ENCODE results near the gene VPS26A.

VPS26A gene

DNA sequence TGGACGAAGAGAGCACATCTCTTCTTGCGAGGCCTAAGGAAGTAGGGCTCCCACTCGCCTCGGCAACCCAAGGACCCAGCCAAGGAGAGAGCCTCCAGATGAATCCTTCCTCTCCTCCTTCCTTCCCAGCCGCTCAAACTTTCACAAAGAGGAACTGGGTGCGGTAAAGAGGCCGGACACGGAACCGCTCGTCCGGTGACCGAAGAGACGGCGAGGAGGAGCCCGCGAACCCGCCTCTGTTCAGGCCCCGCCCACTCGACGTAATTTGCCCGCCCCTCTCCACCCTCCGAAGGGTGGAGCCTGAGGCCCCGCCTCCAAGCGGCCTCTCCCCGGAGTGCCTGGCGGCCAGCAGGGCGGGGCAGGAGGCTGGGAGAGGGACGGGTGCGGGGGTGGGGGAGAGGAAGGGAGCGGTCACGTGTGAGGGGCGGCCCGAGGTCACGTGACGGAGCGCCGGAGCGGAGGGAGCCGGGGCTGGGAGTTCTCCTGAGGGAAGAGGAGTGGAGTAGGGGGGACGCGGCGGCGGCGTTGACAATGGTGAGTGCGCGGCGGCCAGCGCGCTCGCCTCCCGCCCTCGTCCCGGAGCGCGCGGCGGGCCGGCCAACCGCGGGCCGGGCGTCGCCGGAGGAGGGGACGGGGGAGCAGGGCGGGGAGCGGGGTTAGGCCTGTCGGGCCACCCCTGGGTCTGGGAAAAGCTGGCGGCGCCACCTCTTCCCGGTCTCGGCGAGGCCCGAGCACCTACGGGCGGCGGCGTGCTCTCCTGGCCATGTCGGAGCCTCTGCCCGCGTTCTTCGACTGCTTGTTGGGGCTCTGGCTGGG lies at the start of gene VPS26A:
TSS of gene VPS26A (plus strand) at position 432 of the 816 bp plus-strand sequence. CDS start at position 532, 100 bp downstream.
- peak; percentile 86 to 100 (median 99) for DNase-seq

DNA sequence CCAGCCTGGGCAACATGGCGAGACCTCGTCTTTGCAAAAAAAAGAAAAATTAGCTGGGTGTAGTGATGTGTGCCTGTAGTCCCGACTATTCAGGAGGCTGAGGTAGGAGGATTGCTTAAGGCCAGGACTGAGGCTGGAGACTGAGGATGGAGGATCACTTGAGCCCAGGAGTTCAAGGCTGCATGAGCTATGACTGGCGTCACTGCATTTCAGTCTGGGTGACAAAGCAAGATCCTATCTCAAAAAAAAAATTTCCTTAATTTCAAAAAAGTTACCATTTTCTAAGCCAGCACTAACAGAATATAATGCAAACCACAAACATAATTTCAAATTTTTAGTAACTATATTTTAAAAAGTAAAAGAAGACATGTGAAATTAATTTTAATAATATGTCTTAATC lies 49.4 kb upstream of the VPS26A start:
- DNase-seq, result no peak

DNA sequence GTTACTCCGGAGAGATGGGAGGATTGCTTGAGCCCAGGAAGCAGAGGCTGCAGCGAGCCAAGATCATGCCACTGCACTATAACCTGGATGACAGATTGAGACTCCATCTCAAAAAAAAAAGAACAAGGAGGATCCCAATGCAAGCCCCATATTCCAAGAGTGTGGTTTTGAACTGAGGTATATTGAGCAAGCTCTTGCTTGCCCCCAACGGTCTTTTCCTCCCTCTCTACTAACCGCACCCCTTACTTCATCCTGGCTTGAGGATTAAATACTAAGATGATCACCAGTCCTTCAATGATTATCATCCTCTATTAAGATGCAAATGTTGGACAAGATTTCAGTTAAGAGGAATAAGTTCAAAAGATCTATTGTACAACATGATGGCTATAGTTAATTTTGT lies 48.5 kb upstream of the VPS26A start:
- DNase-seq, result no peak

DNA sequence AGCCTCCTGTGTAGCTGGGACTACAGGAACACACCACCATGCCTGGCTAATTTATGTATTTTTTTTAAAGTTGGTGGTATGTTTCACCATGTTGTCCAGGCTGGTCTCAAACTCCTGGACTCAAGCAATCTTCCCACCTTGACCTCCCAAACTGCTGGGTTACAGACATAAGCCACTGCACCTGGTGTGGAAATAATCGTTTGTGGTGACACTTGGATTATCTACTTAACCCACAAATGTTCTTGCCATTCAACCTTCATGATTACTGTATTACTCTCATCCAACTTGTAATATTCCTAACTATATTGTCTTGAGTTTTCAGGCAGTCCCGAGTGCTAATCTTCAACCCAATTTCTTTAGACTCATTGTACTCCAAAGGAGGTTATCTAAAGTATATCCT lies 45.7 kb upstream of the VPS26A start:
- DNase-seq, result no peak

DNA sequence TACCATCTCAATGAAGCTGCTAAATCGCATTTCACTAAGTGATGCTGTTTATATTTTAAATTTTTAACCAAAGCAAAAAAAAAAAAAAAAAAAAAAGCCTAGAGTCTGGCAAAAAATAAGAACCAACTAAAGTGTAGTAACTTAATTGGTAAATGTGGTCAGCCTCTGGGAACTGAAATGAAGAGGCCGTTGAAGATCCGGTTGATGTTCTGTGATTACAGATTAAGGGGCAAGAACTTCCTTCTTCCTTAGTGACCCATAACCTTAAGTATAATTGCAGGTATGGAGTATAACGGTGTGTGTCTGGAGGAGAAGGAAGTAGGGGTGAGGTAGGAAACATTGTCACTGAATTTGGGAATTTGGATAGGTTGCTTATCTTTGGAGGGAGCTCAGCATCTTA lies 43.8 kb upstream of the VPS26A start:
- DNase-seq, result no peak

DNA sequence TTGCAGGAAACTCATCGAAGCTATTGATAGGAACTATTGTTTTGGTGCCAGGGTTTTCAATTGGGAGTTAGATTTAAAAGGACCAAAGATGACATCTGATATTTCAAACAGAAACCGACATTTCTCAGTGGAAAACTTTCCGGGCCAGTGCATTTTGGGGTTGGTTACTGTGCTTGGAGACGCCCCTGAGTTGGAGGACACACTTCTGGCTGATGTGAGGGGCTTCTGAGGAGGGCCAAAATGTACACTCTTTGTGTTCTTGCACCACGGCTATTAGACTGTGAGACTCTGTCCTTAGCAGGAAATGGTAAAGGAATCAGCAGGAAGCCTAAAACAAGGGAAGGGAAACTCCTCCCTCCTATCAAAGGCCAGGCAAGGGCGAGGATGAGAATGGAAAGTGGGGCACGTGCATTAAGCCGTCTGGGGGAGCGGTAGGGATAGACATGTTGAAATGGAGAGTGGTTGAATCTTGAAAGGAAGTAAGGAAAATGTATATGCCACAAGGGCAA lies 37.9 kb upstream of the VPS26A start:
- no peak for DNase-seq

DNA sequence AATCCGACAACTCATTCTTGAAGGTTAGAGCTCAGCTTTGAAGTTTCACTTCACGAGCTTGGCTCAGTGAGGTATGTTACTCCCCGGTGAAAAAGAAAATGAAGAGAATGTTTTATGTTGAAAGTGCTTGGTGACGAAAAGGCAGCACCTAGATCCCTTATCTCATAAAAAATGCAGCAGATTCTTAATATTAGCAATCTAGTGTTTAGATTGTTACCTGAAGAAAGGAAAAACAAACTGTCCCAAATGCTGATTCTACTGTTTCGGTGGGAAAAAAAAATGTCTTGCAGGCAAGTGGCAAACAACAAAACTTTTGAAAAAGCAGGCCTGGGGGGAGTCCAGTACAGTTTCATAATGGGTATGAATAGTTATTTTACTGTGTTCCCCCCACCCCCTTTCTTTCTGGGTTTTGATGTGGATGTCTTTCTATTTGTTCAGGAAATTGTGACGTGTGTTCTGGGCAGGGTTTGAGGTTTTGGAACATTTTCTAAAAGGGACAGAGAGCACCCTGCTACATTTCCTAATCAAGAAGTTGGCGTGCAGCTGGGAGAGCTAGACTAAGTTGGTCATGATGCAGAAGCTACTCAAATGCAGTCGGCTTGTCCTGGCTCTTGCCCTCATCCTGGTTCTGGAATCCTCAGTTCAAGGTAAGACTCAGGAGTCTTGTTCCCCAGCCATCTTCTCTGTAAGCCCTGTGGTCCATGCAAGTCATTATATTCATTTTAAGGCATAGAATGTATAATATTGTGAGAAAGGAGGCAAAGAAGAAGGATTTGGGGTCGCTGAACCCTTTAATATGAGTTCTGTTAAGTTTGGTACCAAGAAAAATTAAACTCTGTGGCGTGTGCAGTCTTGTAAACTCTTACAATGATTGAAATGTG lies 36.1 kb upstream of the VPS26A start, which contains the start of gene SRGN:
TSS of gene SRGN (plus strand) at position 514 of the 881 bp plus-strand sequence. CDS start at position 569, 55 bp downstream.
- DNase-seq, result peak in 25 of 58 donors; percentile 2 to 74 (median 14)

DNA sequence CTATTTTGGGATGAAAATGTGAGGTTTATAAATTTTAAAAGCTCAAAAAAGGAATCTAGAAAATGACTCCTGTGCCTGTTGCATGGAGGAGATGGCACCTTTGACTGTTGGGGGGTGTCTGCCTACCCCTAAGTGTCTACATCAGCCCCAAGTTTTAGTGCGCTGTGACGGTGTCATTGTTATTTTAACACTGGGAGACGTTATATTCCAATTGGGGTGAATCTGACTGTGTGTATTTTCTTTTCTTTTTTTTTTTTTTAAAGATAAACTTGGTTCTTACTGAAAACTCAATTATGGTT lies 35.6 kb upstream of the VPS26A start:
- DNase-seq, result no peak

DNA sequence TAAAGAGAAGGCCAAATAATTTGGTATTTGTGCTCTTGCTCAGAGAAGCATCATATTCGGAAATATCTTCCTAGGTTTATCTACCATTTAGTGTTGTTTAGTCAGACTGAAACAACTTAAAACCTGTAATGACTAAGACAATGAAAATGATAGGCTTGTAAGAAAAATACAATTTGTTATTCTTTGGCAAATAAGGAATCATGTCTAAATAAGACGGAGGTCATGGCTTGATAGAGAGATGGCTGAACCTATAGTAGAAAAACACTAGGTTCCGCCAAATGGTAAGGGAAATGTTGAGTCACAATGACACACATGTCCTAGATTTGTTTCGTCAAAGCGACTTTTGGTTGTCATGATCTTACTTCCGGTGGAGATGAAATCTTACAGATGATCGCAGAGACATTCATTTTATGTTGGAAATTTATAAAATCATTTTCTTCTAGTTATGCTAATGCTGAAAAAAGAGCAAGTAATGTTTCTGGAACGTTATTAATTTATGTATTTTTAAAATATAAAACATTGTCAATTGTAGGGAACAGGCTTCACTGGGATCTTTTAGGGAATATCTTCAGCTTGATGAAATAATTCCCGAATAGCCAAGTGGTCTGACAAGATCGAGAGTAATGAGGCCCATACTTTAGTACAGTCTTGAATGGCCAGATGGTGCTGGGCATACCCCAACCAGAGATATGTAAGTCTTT lies 35.0 kb upstream of the VPS26A start:
- no peak for DNase-seq

DNA sequence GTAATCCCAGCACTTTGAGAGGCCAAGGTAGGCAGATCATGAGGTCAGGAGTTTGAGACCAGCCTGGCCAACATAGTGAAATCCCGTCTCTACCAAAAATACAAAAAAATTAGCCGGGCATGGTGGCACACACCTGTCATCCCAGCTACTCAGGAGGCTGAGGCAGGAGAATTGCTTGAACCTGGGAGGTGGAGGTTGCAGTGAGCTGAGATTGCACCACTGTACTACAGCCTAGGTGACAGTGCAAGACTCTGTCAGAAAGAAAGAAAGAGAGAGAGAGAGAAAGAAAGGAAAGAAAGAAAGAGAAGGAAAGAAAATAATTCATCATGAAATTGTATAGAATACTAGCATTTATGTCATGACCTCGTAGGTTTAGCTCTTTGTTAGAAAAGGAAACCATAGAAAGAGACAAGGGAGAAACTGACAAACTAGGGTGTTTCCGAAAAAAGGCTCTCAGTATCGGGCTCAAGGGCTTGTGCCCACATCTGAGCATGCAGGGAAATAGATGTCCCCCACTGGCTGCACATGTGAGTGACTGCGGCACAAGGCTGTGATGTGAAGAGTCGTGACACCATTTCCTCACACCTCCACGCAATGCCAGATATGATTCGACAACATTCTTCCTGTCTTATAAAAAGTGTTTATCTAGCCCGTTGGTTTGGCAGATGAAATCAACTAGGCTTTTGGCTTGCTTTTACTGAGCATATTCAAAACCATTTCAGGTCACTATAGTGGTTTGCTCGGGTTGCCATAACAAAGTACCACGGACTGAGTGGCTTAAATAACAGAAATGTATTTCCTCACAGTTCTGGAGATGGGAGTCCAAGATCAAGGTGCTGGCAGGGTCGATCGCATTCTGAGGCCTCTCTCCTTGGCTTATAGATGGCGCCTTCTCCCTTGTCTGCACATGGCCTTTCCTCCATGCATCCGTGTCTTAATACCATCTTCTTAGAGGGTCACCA lies 34.1 kb upstream of the VPS26A start:
- DNase-seq, result peak in 2 of 58 donors; percentile 5

DNA sequence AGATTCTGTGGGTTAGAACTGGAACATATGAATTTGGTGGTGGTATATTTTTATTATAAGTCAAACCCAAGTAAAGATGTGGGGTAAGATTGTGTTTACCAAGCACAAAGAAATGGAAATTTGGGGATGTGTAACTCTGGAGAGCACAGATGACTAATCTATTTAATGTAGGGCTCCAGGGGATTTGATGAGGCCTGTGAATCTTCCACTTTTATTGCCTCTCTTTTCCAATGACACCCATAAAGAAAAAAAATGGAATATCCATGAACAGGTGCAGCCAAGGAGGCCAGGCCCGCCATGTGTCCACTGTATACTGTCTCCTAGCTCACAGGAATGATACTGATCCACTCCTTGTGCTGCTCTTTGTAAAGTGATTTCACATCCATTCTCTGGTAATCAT lies 33.3 kb upstream of the VPS26A start:
- DNase-seq, result no peak

DNA sequence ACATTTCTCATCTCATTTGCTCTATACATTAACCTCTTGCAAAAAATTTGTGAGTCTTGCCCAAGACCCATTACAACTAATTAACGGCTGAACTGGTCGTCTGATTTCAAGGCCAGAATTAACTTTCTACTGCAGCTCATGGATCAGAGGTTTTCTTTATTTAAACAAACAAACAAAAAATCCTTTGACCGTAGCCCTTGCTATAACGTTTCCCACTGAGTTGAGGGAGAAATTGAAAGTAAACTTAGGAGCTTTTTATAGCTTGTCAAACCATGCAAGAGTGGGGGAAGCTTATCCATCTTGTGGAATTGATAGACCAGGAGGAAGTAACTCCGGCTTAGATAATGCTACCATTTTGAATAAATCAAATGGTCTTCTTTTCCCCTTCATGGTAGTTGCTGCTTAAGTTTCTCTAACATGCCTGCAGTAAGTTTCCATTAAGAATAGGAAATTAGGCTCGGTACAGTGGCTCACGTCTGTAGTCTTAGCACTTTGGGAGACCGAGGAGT lies 32.8 kb upstream of the VPS26A start:
- no peak for DNase-seq

DNA sequence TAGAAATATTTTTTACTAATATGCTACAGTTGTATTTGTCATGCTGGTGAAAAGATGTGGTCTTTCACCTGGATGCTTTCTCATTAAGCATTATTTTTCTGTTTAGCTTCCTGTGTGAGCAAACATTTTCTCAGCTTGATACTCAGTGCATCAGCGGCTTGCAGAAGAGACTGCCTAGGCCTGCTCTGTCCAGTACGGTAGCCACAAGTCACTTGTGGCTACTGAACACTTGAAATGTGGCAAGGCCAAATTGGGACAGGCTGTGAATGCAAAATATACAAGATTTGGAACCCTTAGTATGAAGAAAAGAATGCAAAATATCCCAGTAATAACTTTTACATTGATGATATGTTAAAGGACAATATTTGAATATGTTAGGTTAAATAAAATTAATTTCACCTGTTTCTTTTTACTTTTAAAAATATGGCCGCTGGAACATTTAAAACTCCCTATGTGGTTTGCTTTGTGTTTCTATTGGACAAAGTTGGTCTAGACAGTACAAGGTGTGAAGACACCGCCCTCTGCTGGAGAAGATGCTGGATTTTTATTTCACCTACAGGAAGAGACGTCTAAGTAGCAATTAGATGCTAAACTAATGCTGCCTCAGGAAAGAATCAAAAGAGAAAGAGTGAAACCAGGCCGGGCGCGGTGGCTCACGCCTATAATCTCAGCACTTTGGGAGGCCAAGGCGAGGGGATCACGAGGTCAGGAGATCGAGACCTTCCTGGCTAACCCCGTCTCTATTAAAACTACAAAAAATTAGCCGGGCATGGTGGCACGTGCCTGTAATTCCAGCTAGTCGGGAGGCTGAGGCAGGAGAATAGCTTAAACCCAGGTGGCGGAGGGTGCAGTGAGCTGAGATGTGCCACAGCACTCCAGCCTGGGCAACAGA lies 30.8 kb upstream of the VPS26A start:
- peak in 26 of 58 donors; percentile 1 to 53 (median 20) for DNase-seq

DNA sequence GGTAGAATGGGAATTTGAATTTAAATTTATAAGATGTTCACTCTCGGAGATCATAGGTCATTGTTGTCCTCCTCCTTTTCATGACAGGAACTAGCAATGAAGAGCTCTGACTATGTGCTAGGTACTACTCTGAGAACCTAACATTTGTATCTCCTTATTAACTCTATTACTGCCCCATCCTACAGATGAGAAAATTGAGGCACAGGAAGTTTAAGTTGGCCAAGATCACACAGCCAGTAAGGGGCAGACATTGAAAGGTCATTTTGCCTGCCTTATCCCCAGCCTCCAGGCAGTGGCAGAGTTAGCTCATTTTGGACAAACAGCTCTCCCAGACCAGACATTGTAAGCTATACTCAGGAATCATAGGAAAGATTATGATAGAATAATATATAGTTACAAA lies 30.0 kb upstream of the VPS26A start:
- peak in 1 of 58 donors; percentile 8 for DNase-seq

DNA sequence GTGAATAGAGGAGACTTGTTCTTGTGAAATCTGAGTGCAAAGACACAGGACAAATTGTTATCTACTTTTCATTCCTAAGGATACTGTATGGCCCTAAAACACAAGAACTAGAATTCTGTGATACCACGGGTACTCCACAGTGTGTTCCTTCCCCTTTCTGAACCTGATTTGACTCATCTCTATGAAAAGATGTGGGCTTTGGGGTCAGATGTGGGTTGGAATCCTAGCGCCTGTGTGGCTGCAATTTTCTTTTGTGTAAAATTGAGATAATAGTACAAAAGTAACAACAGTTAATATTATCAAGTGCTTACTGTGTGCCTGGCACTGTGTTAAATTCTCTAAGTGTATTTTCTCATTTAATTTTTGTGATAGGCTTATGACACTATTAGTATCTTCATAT lies 27.9 kb upstream of the VPS26A start:
- no peak for DNase-seq

DNA sequence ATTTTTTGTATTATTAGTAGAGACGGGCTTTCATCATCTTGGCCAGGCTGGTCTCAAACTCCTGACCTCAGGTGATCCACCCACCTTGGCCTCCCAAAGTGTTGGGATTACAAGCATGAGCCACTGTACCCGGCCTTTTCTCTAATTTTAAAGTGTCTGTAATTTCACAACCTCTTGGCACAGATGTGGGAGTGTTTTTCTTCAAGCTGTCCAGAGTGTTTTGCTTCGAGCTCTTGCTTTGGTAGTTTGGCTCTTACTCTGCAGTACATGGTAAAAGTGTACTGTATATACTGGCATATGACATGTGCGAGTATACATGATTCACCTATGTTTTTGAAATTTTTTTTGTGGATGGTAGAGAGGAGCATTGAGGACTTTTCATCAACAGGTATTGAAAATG lies 26.2 kb upstream of the VPS26A start:
- no peak for DNase-seq

DNA sequence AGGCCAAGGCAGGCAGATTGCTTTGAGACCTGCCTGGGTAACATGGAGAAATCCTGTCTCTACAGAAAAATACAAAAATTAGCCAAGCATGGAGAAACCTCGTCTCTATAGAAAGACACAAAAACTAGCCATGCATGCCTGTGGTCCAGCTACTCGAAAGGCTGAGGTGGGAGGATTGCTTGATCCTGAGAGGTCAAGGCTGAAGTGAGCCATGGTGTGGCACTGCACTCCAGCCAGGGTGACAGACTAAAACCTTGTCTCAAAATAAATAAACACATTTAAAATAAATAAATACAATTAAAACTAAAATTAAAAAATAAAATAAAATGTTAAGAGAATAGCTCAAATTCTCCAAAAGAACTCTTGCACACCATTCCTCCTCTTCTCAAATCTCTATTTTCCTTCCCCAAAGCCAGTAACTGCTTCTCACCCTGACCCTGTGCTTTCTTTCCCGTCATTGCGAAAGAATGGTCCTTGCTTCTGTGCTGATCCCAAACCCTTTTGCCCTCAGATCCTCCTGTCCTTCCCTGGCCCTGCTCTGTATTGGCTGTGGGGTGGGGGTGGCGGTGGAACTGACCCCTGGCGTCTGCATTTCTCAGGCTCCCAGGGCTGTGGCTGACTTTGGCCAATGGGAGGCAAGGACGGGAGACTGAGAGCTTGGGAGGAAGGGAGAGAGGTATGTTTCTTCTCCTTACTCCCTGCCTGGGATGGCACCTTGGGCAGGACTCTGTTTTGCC lies 23.7 kb upstream of the VPS26A start:
- no peak for DNase-seq

DNA sequence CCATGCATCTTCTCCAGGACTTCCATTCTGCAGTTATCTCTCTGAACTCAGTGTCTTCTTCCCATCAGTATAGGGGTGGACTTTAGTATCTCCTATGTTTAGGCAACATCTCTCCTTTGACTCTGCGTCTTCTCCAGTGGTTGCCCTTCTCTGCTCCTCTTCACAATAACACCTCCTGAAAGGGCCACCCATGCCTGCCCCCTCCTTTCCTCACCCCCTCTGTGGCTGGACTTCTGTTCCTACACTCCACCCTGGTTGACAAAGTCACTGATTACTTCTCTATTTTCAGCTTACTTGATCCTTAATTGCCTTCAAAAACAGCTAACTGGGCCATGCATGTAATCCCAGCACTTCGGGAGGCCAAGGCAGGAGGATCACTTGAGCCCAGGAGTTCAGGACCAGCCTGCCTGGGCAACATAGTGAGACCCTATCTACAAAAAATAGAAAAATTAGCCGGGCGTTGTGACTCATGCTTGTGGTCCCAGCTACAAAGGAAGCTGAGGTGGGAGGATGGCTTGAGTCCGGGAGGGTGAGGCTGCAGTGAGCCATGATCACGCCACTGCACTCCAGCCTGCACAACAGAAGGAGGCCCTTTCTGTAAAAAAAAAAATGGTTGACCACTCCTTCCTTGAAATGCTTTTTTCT lies 22.4 kb upstream of the VPS26A start:
- DNase-seq, result no peak

All from anterior cingulate cortex (tissue), 58 donors.